ENCODE data around the gene PFKFB4.

DNA sequence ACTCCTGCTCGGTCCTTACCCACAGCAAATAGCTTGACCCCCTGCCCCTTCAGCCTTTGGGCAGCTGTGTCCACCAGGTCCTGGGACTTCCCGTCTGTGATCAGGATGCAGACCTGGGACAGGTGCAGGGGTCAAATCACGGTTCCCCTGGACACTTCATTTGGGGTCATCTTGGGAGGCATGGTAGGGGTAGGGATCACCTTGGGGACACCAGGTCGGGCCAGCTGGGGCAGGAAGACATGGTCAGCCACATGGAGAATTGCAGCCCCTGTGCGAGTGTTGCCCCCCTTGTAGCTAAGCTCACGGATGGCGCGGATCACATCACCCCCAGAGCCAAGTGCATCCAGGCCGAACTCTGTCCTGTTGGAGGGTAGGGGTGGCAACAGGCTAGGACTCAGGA lies 36.7 kb upstream of the PFKFB4 start:
- no peak for TF ChIP-seq POLR2AphosphoS5 (IDR thresholded peaks at IDR 0.05)
- TF ChIP-seq, protein P1, sequence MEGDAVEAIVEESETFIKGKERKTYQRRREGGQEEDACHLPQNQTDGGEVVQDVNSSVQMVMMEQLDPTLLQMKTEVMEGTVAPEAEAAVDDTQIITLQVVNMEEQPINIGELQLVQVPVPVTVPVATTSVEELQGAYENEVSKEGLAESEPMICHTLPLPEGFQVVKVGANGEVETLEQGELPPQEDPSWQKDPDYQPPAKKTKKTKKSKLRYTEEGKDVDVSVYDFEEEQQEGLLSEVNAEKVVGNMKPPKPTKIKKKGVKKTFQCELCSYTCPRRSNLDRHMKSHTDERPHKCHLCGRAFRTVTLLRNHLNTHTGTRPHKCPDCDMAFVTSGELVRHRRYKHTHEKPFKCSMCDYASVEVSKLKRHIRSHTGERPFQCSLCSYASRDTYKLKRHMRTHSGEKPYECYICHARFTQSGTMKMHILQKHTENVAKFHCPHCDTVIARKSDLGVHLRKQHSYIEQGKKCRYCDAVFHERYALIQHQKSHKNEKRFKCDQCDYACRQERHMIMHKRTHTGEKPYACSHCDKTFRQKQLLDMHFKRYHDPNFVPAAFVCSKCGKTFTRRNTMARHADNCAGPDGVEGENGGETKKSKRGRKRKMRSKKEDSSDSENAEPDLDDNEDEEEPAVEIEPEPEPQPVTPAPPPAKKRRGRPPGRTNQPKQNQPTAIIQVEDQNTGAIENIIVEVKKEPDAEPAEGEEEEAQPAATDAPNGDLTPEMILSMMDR (IDR thresholded peaks at IDR 0.05), result no peak
